ENCODE results near the gene FXYD6.
A peak's percentile ranks its signal among the peaks of the same experiment; 100 is the strongest.
"Not testable (repeated sequence)": the region's sequence is repeated elsewhere in the genome, so short reads cannot be mapped to it uniquely, and the experiment has no call there.

FXYD6 gene, protein sequence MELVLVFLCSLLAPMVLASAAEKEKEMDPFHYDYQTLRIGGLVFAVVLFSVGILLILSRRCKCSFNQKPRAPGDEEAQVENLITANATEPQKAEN

GRCh38 chr11:117876341-117877119, at the start of gene FXYD6:
Gene FXYD6 (minus strand): TSS chr11:117876658. CDS start chr11:117842776, 33,882 bp downstream.
- DNase-seq = peak; percentile 49

DNA sequence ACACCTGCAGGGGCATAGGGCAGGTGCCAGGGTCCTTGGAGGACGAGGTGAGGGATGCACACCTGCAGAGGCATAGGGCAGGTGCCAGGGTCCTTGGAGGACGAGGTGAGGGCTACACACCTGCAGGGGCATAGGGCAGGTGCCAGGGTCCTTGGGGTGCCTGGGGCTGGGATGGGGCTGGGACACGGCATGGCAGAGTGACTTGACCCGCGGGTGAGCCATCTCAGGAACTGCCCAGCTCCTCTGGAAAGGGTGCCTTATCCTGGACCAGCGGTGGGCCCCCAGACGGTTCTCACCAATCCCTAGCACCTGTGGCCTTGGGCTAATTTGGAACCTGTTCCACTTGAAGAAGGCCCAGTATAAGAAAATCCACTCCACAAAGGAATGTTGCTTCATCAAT, 49.7 kb upstream of the FXYD6 start:
- not testable (repeated sequence) for DNase-seq

GRCh38 chr11:117925198-117925925, 48.9 kb upstream of the FXYD6 start:
- peak; percentile 76 for DNase-seq

- DNase-seq = no peak
These were observed 48.2 kb upstream of the FXYD6 start for GRCh38 chr11:117924631-117925170.

GRCh38 chr11:117923773-117924172, 47.3 kb upstream of the FXYD6 start:
- no peak for DNase-seq

GRCh38 chr11:117923275-117923674, 46.8 kb upstream of the FXYD6 start:
- no peak for DNase-seq

DNA sequence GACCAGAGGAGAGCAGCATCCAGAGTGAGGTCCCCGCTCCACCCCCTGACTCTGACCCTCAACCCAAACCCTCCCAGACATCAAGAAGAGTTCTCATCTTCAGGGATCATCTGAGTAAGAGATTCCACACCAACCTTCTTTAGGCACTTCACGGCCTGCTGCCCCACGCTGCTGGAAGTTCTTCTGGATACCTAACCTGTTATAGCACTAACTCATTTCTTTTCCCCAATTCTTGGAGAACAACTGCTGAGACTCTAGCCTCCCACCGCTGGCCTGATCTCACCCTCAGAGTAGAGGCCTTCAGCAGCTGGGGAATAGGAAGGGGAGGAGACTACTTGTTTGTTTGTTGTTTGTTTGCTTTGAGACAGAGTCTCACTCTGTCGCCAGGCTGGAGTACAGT, 45.4 kb upstream of the FXYD6 start:
- DNase-seq = no peak

DNA sequence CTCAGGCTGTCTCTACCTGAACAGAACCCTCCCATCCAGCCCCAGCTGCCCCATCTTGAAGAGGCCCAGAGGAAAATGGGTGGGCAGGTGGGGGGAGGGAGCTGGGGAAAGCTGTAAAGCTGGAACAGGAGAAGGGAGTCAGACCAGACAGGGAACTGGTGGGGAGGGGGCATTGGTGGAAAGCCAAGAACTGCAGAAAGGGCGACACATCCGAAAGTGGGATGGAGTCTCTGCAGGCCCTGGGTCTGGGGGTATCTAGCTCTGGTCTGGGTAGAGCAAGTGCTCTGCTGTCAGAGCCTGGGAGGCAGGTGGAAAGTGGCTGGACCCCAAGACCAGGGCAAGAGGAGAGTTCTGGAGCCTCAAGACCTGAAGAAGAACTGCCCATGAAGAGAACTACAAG, 45.0 kb upstream of the FXYD6 start:
- no peak for DNase-seq

DNA sequence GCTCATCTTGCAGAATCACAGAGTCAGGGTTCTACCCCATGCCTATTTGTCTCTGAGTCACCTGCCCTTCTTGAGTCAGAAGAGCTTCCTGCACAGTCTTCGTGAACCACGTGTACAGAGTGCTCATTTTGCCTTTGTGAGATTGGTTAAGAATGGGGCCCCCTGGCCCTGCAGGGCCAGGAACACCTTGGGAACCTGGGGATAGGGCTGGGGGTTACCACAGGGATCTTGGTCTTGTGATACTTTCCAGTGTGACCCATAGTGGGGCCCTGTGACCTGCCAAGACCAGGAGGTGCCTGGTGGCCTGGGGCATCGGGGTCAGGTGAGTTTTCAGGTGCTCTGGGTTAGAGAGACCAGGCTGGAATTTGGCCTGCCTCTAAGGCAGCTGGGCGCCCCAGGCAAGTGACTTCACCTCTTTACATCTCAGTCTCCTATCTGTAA, 43.3 kb upstream of the FXYD6 start:
- no peak for DNase-seq

DNA sequence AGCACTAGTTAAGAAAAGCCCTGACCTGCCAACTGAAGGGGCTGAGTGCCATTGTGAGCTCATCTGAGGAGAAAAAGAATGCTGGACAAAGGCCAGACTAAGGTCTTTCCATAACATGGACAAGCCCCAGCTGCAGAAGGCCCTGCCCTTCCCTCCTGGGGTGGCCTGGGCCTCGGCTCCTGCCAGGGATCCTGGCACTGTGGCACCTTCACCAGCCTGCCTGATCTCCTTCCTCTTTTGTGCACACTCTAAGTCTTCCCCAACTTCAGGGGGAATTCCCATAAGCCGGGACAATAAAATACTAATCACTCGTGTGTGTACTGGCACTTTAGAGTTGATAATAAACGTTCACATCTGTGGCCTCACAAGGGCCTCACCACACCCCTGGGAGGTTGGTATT, 42.9 kb upstream of the FXYD6 start:
- DNase-seq = no peak

DNA sequence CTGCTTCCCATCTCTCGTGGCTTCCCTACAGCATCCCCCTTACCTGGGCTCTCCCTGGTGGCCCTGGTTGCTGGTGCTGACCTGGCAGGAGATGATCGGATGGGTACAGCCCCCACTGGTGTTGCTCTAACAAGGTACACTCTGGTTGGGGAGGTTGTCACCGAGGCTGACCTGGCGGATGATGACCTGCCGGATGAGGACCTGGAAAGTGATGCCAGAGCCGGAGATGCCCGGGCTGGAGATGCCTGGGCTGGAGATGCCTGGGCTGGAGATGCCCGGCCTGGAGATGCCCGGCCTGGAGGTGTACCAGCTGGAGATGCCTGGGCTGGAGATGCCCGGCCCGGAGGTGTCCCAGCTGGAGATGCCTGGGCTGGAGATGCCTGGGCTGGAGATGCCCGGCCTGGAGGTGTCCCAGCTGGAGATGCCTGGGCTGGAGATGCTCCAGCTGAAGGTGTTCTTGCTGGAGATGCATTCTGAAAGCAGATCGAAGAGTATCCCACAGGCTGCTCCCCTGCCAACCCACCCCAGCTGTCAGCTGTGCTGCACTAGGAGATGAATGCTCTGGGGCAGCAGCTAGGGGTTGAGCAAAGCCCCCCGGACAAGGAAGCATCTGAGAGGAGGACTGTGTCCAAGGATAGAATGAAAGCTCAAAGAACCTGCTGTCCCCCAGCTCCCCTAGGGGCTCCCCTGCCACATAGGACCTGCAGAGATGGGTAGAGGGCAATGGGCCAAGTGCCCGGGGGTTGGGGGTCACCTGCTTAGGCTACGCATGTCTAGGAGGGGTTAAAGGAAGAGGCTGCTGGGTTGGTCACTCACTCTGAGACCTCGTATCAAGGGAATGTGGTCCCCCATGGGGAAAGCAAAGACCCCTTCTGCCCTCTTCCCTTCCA, 42.2 kb upstream of the FXYD6 start:
- DNase-seq = no peak

DNA sequence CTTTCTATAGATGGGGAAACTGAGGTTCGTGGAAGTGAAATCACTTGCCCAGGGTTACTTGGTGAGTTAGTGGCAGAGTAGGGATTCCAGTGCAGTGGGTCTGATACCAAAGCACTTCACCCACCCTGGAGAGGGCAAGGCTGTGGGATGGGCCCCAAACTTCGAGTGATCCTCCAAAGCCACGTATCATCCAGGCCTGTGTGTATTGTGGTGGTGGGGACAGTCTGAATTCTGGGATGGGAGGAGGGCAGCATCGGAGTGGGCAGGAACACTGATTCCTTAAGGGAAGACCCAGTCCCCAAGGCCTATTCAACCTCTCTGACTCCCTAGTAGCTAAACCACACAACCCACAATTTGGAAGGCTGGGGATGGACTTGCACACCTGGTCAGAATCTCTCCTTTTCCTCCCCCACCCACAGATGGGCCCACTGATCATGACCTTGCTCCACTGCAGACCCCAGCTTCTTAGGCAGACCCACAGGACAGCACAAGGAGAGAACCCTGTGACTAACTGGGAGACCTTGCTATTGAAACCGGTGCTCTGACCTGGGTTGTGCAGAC, 41.2 kb upstream of the FXYD6 start:
- DNase-seq = no peak

DNA sequence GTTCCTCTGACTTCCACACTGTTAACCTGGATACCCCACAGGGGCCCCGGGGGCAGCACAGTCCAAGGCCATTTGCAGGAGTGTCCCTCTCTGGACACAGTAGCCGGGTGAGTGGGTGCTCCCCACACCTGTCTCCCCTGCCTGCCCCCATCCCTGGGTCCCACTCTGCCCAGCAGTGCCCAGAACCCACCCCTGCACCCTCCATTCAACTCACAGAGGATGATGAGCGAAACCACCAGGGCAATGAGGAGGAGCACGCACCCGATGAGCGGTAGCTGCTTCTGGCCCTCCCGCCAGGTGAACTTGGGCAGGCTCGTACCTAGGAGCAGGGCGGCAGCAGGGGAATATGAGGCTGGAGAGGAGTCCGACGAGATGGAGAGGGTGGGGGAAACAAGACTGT, 40.5 kb upstream of the FXYD6 start:
- no peak for DNase-seq

- no peak for DNase-seq
These were observed 39.3 kb upstream of the FXYD6 start for GRCh38 chr11:117915672-117916235.

- no peak for DNase-seq
These were observed 38.6 kb upstream of the FXYD6 start for GRCh38 chr11:117914991-117915618.

DNA sequence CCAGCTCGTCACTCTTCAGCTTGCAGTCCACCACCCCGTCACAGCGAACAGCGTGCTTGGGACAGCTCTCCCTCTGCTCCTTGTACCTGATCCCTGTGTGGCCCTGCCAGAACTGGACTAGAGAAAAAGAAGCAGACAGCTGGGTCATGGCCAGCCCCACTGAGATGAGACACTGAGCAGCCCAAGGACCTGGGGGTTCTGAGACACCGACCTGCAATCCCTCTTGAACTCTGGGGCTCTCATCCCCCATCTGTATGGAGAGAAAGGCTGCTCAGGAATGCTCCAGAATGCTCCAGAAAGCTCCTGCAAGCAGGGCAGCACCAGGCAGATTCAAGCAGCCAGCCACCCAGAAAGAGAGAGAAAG, 37.9 kb upstream of the FXYD6 start:
- no peak for DNase-seq

DNA sequence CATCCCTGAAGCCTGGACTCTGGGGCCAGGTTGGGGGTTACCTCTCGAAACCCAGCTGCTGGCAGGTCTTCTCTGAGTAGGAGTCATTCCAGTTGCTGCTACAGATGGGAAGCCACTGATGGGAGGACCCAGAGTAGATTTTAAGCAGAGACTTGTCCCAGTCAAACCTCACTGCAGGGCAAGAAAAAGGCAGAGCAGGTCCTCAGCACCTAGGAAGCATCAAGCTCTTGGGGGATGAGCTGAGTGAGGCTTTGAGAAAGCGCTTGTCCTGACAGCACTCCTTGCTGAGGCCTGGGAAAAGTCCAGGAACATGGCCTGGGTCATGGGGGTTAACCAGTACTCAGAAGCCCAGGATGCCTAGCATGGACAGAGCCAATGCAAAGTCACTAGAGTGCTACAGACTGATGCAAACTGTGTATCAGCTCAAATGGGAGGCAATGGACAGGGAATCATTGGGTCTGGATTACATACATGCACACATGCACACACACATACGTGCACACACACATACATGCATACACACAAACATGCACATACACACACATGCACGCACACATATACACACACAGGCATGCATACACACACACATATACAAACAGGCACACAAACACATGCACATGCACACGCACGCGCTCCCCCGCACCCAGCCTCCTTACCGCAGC, 37.4 kb upstream of the FXYD6 start:
- DNase-seq = no peak

- no peak for DNase-seq
These were observed 36.0 kb upstream of the FXYD6 start for GRCh38 chr11:117912497-117912896.

- DNase-seq = no peak
These were observed 35.2 kb upstream of the FXYD6 start for GRCh38 chr11:117911694-117912093.

DNA sequence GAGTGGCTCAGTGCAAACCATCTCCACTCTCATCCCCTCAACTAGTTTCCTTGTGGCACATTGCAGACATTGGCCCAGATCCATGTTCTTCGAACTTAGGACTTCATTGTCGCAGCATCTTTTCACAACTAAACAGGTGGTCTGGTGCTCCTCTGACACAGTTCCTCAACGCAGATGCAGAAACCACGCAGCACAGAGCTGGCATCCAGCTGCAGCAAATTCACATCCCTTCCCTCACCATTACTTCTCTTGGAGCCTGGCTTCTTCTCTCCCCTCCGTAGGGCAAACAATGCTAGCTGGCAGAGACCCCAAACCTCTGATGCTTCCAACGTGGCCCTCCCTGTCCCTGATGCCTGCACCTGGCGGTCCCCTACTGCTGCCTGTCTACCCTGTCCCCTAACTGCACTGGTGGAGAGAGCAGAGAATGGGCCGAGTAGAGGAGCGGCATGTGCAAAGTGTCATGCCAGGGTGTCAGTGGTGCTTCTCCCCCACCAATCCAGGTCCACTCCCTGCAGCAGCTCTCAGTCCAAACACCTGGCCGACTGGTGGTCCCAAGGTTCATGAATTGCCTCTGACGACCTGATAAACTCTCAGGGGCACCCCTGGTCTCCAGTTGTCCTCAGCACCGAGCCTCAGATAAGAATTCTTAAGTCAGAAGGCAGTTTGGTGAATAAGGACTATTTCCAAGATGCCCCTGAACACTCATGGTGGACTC, 34.6 kb upstream of the FXYD6 start:
- DNase-seq = no peak
